ENCODE results near the gene AGFG2. TPM values are rescaled to one million over a fixed set of nuclear protein-coding genes. Genes with fewer than 3 reads are reported as not detected.

Gene AGFG2
- total RNA-seq, 1 donor from 2014 or later = 6.2 TPM

GRCh38 chr7:100595188-100595587 is 56.2 kb downstream of the AGFG2 start:
- Histone ChIP-seq H3K27me3 (ENCODE audit: insufficient read depth, low read length) (no peaks in the 10 kb centered on the region), H2AFZ (ENCODE audit: low read depth, low read length) (no peak overlapping the region), H3K4me1 (ENCODE audit: insufficient read depth, low read length) (peaks cover 3% of the 10 kb centered on the region), H3K36me3 (ENCODE audit: insufficient read depth, low read length) (no peaks in the 10 kb centered on the region), H3K27ac (ENCODE audit: low read depth, low read length) (no peak overlapping the region), H3K4me3 (ENCODE audit: insufficient read depth, low read depth, low read length) (no peak overlapping the region), H3K79me2 (ENCODE audit: insufficient read depth, low read length) (no peaks in the 10 kb centered on the region), H4K20me1 (ENCODE audit: insufficient read depth, low read length) (no peaks in the 10 kb centered on the region), H3K4me2 (ENCODE audit: low read length) (no peak overlapping the region), H3K9ac (ENCODE audit: low read length) (no peak overlapping the region), H3K9me3 (ENCODE audit: insufficient read depth, low read depth, low read length) (no peaks in the 10 kb centered on the region)
- no peak overlapping the region for H3K27ac Mint-ChIP-seq (ENCODE audit: unreplicated experiment)
- H3K4me3 Mint-ChIP-seq (ENCODE audit: unreplicated experiment) = no peak overlapping the region
- H3K36me3 Mint-ChIP-seq (ENCODE audit: low read depth, unreplicated experiment) = peaks cover 7% of the 10 kb centered on the region
- H3K27me3 Mint-ChIP-seq (ENCODE audit: low read depth, unreplicated experiment) = peaks cover 9% of the 10 kb centered on the region
- no peaks in the 10 kb centered on the region for H3K9me3 Mint-ChIP-seq (ENCODE audit: unreplicated experiment)
- peaks cover 4% of the 10 kb centered on the region for H3K4me1 Mint-ChIP-seq (ENCODE audit: low read depth, unreplicated experiment)
- DNase-seq (ENCODE audit: low read depth) (no peak), FAIRE-seq (no peak)
- TF ChIP-seq EZH2 (IDR thresholded peaks at IDR 0.05; ENCODE audit: insufficient read depth, low read length) = no peak

- Mint-ChIP-seq H3K27me3 (ENCODE audit: low read depth, unreplicated experiment) (peaks cover 6% of the 10 kb centered on the region), H3K4me1 (ENCODE audit: low read depth, unreplicated experiment) (peaks cover 7% of the 10 kb centered on the region), H3K36me3 (ENCODE audit: low read depth, unreplicated experiment) (peaks cover 7% of the 10 kb centered on the region), H3K27ac (ENCODE audit: unreplicated experiment) (peak overlapping the region; percentile 78), H3K9me3 (ENCODE audit: unreplicated experiment) (no peaks in the 10 kb centered on the region), H3K4me3 (ENCODE audit: unreplicated experiment) (no peak overlapping the region)
- FAIRE-seq (no peak), DNase-seq (ENCODE audit: low read depth) (no peak)
- Histone ChIP-seq H3K4me1 (ENCODE audit: insufficient read depth, low read length) (peaks cover 12% of the 10 kb centered on the region), H3K79me2 (ENCODE audit: insufficient read depth, low read length) (peaks cover 2% of the 10 kb centered on the region), H3K4me3 (ENCODE audit: insufficient read depth, low read depth, low read length) (no peak overlapping the region), H3K9me3 (ENCODE audit: insufficient read depth, low read depth, low read length) (no peaks in the 10 kb centered on the region), H2AFZ (ENCODE audit: low read depth, low read length) (no peak overlapping the region), H3K27me3 (ENCODE audit: insufficient read depth, low read length) (no peaks in the 10 kb centered on the region), H3K4me2 (ENCODE audit: low read length) (no peak overlapping the region), H3K27ac (ENCODE audit: low read depth, low read length) (no peak overlapping the region), H4K20me1 (ENCODE audit: insufficient read depth, low read length) (no peaks in the 10 kb centered on the region), H3K9ac (ENCODE audit: low read length) (no peak overlapping the region), H3K36me3 (ENCODE audit: insufficient read depth, low read length) (no peaks in the 10 kb centered on the region)
- TF ChIP-seq CTCF (IDR thresholded peaks at IDR 0.05; ENCODE audit: insufficient read depth, low read depth, low read length) (no peak), EZH2 (IDR thresholded peaks at IDR 0.05; ENCODE audit: insufficient read depth, low read length) (no peak)
Measured at GRCh38 chr7:100598425-100598824, 59.4 kb downstream of the AGFG2 start.

GRCh38 chr7:100599911-100600729 is 61.1 kb downstream of the AGFG2 start:
- H3K4me3 Mint-ChIP-seq (ENCODE audit: unreplicated experiment) = no peak overlapping the region
- H3K4me1 Mint-ChIP-seq (ENCODE audit: low read depth, unreplicated experiment) = peaks cover 7% of the 10 kb centered on the region
- TF ChIP-seq EZH2 (IDR thresholded peaks at IDR 0.05; ENCODE audit: insufficient read depth, low read length) (no peak), CTCF (IDR thresholded peaks at IDR 0.05; ENCODE audit: insufficient read depth, low read depth, low read length) (no peak)
- no peak overlapping the region for H3K9ac ChIP-seq (ENCODE audit: low read length)
- H3K27ac Mint-ChIP-seq (ENCODE audit: unreplicated experiment) = no peak overlapping the region
- H3K27me3 Mint-ChIP-seq (ENCODE audit: low read depth, unreplicated experiment) = peaks cover 6% of the 10 kb centered on the region
- H3K36me3 ChIP-seq (ENCODE audit: insufficient read depth, low read length) = no peaks in the 10 kb centered on the region
- no peak overlapping the region for H2AFZ ChIP-seq (ENCODE audit: low read depth, low read length)
- peaks cover 6% of the 10 kb centered on the region for H3K36me3 Mint-ChIP-seq (ENCODE audit: low read depth, unreplicated experiment)
- H3K79me2 ChIP-seq (ENCODE audit: insufficient read depth, low read length) = peaks cover 6% of the 10 kb centered on the region
- FAIRE-seq = no peak
- no peak for DNase-seq (ENCODE audit: low read depth)
- no peak overlapping the region for H3K27ac ChIP-seq (ENCODE audit: low read depth, low read length)
- H3K9me3 Mint-ChIP-seq (ENCODE audit: unreplicated experiment) = no peaks in the 10 kb centered on the region
- H3K9me3 ChIP-seq (ENCODE audit: insufficient read depth, low read depth, low read length) = no peaks in the 10 kb centered on the region
- no peak overlapping the region for H3K4me2 ChIP-seq (ENCODE audit: low read length)
- peaks cover 22% of the 10 kb centered on the region for H3K4me1 ChIP-seq (ENCODE audit: insufficient read depth, low read length)
- no peaks in the 10 kb centered on the region for H3K27me3 ChIP-seq (ENCODE audit: insufficient read depth, low read length)
- H3K4me3 ChIP-seq (ENCODE audit: insufficient read depth, low read depth, low read length) = no peak overlapping the region
- no peaks in the 10 kb centered on the region for H4K20me1 ChIP-seq (ENCODE audit: insufficient read depth, low read length)
